ENCODE measurements around the gene LNP1.

DNA sequence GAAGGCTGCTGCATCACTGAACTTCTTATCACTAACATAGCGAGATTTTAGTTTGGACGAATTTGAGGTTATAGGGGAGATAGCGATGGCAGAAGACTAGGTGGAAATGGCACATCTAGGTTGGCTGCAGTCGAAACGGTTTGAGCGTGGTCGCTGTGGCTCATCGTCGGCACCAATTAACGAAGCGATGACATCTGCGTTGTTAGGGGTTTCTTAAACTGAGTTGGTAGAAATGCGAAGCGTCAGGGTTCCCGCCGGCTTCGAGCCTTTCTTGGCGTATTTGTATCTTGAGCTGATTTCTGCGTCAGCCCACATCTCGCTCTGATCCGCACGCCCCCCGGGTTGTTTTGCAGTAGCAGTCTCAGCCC is 319 bp downstream of the LNP1 start:
- no peak for TF ChIP-seq EZH2 (IDR thresholded peaks at IDR 0.05; ENCODE audit: borderline replicate concordance, low read depth, low read length, severe bottlenecking)
- TF ChIP-seq, protein P1, sequence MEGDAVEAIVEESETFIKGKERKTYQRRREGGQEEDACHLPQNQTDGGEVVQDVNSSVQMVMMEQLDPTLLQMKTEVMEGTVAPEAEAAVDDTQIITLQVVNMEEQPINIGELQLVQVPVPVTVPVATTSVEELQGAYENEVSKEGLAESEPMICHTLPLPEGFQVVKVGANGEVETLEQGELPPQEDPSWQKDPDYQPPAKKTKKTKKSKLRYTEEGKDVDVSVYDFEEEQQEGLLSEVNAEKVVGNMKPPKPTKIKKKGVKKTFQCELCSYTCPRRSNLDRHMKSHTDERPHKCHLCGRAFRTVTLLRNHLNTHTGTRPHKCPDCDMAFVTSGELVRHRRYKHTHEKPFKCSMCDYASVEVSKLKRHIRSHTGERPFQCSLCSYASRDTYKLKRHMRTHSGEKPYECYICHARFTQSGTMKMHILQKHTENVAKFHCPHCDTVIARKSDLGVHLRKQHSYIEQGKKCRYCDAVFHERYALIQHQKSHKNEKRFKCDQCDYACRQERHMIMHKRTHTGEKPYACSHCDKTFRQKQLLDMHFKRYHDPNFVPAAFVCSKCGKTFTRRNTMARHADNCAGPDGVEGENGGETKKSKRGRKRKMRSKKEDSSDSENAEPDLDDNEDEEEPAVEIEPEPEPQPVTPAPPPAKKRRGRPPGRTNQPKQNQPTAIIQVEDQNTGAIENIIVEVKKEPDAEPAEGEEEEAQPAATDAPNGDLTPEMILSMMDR (IDR thresholded peaks at IDR 0.05; ENCODE audit: borderline replicate concordance, extremely low read depth, low read length, poor library complexity, severe bottlenecking), result no peak
